Activated B cell treated with CpG ODN at 0.5 μM for 24 hours (primary cell): ENCODE results near the gene NRTN. TPM values are rescaled to one million over a fixed set of nuclear protein-coding genes. Genes with fewer than 3 reads are reported as not detected.

Experiments
- ATAC-seq: fragments of 200-7000 bp; cut with Tn5 transposase; one replicate; pipeline ENCODE4 v1.10.0; 2021; ENCODE audit warnings: low read depth, mild to moderate bottlenecking, moderate library complexity
- CTCF ChIA-PET: fragments of 350-600 bp; sonication (Branson Sonifier 250); formaldehyde crosslinking; loops from one replicate; lab custom pipeline; 2021; ENCODE audit warnings: antibody characterized with exemption; lab: Charles Lee
- POLR2A ChIA-PET: fragments of 350-600 bp; sonication (Branson Sonifier 250); formaldehyde crosslinking; loops from one replicate; lab custom pipeline; 2021; ENCODE audit warnings: antibody characterized with exemption; lab: Charles Lee
- DNase-seq: peaks from one replicate; pipeline ENCODE4 v3.0.0; 2022
- H3K27ac Mint-ChIP-seq: one replicate; pipeline ENCODE4 v1.8.0; 2020; ENCODE audit warnings: mixed read lengths
- H3K27me3 Mint-ChIP-seq: one replicate; pipeline ENCODE4 v1.8.0; 2021; ENCODE audit warnings: mixed read lengths
- H3K36me3 Mint-ChIP-seq: one replicate; pipeline ENCODE4 v1.8.0; 2021; ENCODE audit warnings: low read depth, mixed read lengths
- H3K4me1 Mint-ChIP-seq: one replicate; pipeline ENCODE4 v1.8.0; 2021; ENCODE audit warnings: mixed read lengths
- H3K4me3 Mint-ChIP-seq: one replicate; pipeline ENCODE4 v1.8.0; 2020; ENCODE audit warnings: mild to moderate bottlenecking, mixed read lengths
- H3K9me3 Mint-ChIP-seq: one replicate; pipeline ENCODE4 v1.8.0; 2020; ENCODE audit warnings: mixed read lengths
- CTCF ChIP-seq: fragments of 200-600 bp; IDR thresholded peaks from one replicate; pipeline ENCODE4 v1.8.0; 2022; ENCODE audit warnings: antibody characterized with exemption, mild to moderate bottlenecking
- intact Hi-C: fragments of 100-400 bp; cut with micrococcal nuclease; formaldehyde crosslinking; loops from one replicate; pipeline ENCODE4 v1.15.1; 2024
- total RNA-seq: library from RNA; stranded (reverse); gene quantifications from 2 replicates; pipeline ENCODE4 v1.2.3, GENCODE V29; 2022

Gene NRTN
- total RNA-seq, 1 donor from 2014 or later = 0.42 TPM

GRCh38 chr19:5811117-5811516 is 6.2 kb downstream of the NRTN start:
- ChIA-PET CTCF (no interaction called here), POLR2A (no interaction called here)
- H3K9me3 Mint-ChIP-seq = no peaks in the 10 kb centered on the region
- intact Hi-C loops = no loop called here
- TF ChIP-seq CTCF = no peak
- DNase-seq = no peak
- no peak for ATAC-seq
- no peak overlapping the region for H3K27ac Mint-ChIP-seq
- no peaks in the 10 kb centered on the region for H3K4me1 Mint-ChIP-seq
- no peak overlapping the region for H3K4me3 Mint-ChIP-seq
- no peaks in the 10 kb centered on the region for H3K27me3 Mint-ChIP-seq
- no peaks in the 10 kb centered on the region for H3K36me3 Mint-ChIP-seq

- H3K27ac Mint-ChIP-seq = no peak overlapping the region
- H3K27me3 Mint-ChIP-seq = peaks cover 4% of the 10 kb centered on the region
- ATAC-seq (no peak), DNase-seq (no peak)
- no peaks in the 10 kb centered on the region for H3K9me3 Mint-ChIP-seq
- H3K4me3 Mint-ChIP-seq = no peak overlapping the region
- intact Hi-C loops = no loop called here
- TF ChIP-seq CTCF = no peak
- ChIA-PET CTCF (interaction anchor here (1.5 kb wide), 1 partner anchor 10 kb away, joined by 3 read pairs; no protein-coding TSS in a partner anchor), POLR2A (no interaction called here)
- no peaks in the 10 kb centered on the region for H3K4me1 Mint-ChIP-seq
- no peaks in the 10 kb centered on the region for H3K36me3 Mint-ChIP-seq
These were observed 9.4 kb downstream of the NRTN start for GRCh38 chr19:5814123-5814851.

GRCh38 chr19:5814852-5815246 is 10.0 kb downstream of the NRTN start:
- no peak overlapping the region for H3K4me3 Mint-ChIP-seq
- DNase-seq (no peak), ATAC-seq (no peak)
- no peaks in the 10 kb centered on the region for H3K9me3 Mint-ChIP-seq
- peaks cover 4% of the 10 kb centered on the region for H3K27me3 Mint-ChIP-seq
- ChIA-PET POLR2A (no interaction called here), CTCF (interaction anchor here (1.5 kb wide), 1 partner anchor 11 kb away, joined by 3 read pairs; no protein-coding TSS in a partner anchor)
- TF ChIP-seq CTCF = no peak
- intact Hi-C loops = no loop called here
- H3K36me3 Mint-ChIP-seq = no peaks in the 10 kb centered on the region
- H3K4me1 Mint-ChIP-seq = no peaks in the 10 kb centered on the region
- no peak overlapping the region for H3K27ac Mint-ChIP-seq

- POLR2A ChIA-PET = no interaction called here
- Mint-ChIP-seq H3K9me3 (no peaks in the 10 kb centered on the region), H3K27ac (no peak overlapping the region), H3K4me3 (no peak overlapping the region), H3K36me3 (no peaks in the 10 kb centered on the region), H3K4me1 (no peaks in the 10 kb centered on the region), H3K27me3 (peaks cover 4% of the 10 kb centered on the region)
- no peak for ATAC-seq
- no peak for TF ChIP-seq CTCF
- no peak for DNase-seq
- CTCF ChIA-PET = no interaction called here
- intact Hi-C loops = no loop called here
These were observed 12.4 kb downstream of the NRTN start for GRCh38 chr19:5817218-5817617.

- intact Hi-C loops = no loop called here
- peaks cover 4% of the 10 kb centered on the region for H3K27me3 Mint-ChIP-seq
- ChIA-PET POLR2A (no interaction called here), CTCF (no interaction called here)
- H3K4me3 Mint-ChIP-seq = no peak overlapping the region
- no peaks in the 10 kb centered on the region for H3K36me3 Mint-ChIP-seq
- TF ChIP-seq CTCF = no peak
- ATAC-seq = no peak
- no peak for DNase-seq
- no peak overlapping the region for H3K27ac Mint-ChIP-seq
- H3K4me1 Mint-ChIP-seq = no peaks in the 10 kb centered on the region
- H3K9me3 Mint-ChIP-seq = no peaks in the 10 kb centered on the region
These were observed 13.7 kb downstream of the NRTN start for GRCh38 chr19:5818594-5818993.
